Measurements from ENCODE around the gene FCRLB.

The FCRLB gene

GRCh38 chr1:161730050-161730564 lies 8.8 kb downstream of the FCRLB start:
- Histone ChIP-seq H3K9me3 (ENCODE audit: low read length) (no peaks in the 10 kb centered on the region), H3K27me3 (ENCODE audit: insufficient read depth, low read length) (no peaks in the 10 kb centered on the region), H3K79me2 (ENCODE audit: insufficient read depth, low read length) (no peaks in the 10 kb centered on the region), H3K9ac (ENCODE audit: low read length) (no peak overlapping the region), H3K4me3 (ENCODE audit: low read depth, low read length, poor library complexity, severe bottlenecking) (no peak overlapping the region), H3K4me1 (ENCODE audit: insufficient read depth, low read length, severe bottlenecking) (peaks cover 28% of the 10 kb centered on the region), H3F3A (ENCODE audit: insufficient read depth, low read length) (no peaks in the 10 kb centered on the region), H3K27ac (ENCODE audit: low read depth, low read length, poor library complexity, severe bottlenecking) (no peak overlapping the region), H2AFZ (ENCODE audit: low read length) (no peak overlapping the region), H3K36me3 (ENCODE audit: insufficient read depth, low read length) (peaks cover under 1% of the 10 kb centered on the region; the same call in 1 of the 2 replicates), H3K4me2 (ENCODE audit: low read length) (no peak overlapping the region), H3K9me2 (ENCODE audit: low read depth, low read length) (no peaks in the 10 kb centered on the region), H4K20me1 (ENCODE audit: insufficient read depth, low read length) (no peaks in the 10 kb centered on the region)
- TF ChIP-seq CTCF (IDR thresholded peaks at IDR 0.05; ENCODE audit: low read length) (no peak), EZH2 (IDR thresholded peaks at IDR 0.05; ENCODE audit: borderline replicate concordance, low read length) (no peak)

DNA sequence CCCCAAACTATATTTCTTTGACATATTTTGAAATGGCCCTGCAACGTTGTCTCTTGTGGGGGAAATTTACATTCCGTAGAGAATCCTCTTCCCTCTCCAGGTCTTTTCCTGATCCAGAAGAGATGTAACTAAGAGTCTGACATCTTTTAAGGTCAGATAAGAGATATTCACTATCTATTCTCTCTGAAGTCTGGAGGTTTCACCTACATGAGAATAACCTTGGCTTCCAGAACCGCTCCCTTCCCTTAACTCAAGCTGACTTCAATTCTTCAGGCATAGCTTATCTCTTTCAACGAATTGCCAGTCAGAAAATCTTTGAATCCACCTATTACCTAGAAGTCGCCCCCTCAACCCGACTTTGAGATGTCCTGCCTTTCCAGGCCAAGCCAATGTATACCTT lies 9.9 kb downstream of the FCRLB start:
- no peaks in the 10 kb centered on the region for H3K9me2 ChIP-seq (ENCODE audit: low read depth, low read length)
- no peak overlapping the region for H3K4me3 ChIP-seq (ENCODE audit: low read depth, low read length, poor library complexity, severe bottlenecking)
- H3K27me3 ChIP-seq (ENCODE audit: insufficient read depth, low read length) = no peaks in the 10 kb centered on the region
- H3K27ac ChIP-seq (ENCODE audit: low read depth, low read length, poor library complexity, severe bottlenecking) = no peak overlapping the region
- no peak overlapping the region for H3K4me2 ChIP-seq (ENCODE audit: low read length)
- H3K79me2 ChIP-seq (ENCODE audit: insufficient read depth, low read length) = no peaks in the 10 kb centered on the region
- no peaks in the 10 kb centered on the region for H4K20me1 ChIP-seq (ENCODE audit: insufficient read depth, low read length)
- H3K9ac ChIP-seq (ENCODE audit: low read length) = no peak overlapping the region
- TF ChIP-seq CTCF (IDR thresholded peaks at IDR 0.05; ENCODE audit: low read length) (no peak), EZH2 (IDR thresholded peaks at IDR 0.05; ENCODE audit: borderline replicate concordance, low read length) (no peak)
- no peaks in the 10 kb centered on the region for H3K9me3 ChIP-seq (ENCODE audit: low read length)
- H2AFZ ChIP-seq (ENCODE audit: low read length) = no peak overlapping the region
- H3F3A ChIP-seq (ENCODE audit: insufficient read depth, low read length) = no peaks in the 10 kb centered on the region
- peaks cover 17% of the 10 kb centered on the region for H3K4me1 ChIP-seq (ENCODE audit: insufficient read depth, low read length, severe bottlenecking)
- no peaks in the 10 kb centered on the region for H3K36me3 ChIP-seq (ENCODE audit: insufficient read depth, low read length)

DNA sequence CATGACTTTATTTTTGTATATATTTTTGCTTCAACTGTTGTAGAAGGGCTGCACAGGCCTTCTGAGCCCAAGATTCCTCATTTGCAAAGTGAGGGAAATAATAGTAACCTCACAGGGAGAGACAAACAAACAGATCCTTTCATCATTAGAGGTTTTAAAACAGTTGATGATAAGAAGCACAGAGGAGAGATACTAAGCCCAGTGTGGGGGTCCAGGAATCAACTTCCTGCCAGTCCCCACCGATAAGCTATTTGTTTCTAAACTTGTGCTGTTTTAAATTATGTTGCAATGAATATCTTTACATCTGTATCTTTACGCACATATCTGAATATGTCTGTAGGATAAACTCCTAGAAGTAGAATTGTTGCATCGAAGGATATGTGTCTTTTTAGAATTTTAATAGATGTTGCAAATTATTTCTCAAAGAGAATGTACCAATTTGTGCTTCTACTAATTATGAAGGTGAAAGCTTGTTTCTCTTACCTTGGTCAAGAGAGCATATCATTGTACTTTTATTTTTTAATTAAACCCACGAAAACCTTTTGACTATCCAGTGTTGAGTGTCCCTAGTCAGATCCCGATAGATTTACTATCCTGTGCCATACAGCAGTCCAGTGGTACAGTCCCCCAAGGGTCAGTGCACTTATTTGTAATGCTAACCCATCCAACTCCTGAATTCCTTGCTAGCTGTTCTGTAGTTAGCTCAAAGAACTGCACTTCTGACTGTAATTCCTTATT lies 10.8 kb downstream of the FCRLB start:
- no peak overlapping the region for H3K4me2 ChIP-seq (ENCODE audit: low read length)
- H3K79me2 ChIP-seq (ENCODE audit: insufficient read depth, low read length) = no peaks in the 10 kb centered on the region
- peaks cover 16% of the 10 kb centered on the region for H3K4me1 ChIP-seq (ENCODE audit: insufficient read depth, low read length, severe bottlenecking)
- H3K36me3 ChIP-seq (ENCODE audit: insufficient read depth, low read length) = no peaks in the 10 kb centered on the region
- no peaks in the 10 kb centered on the region for H3K9me2 ChIP-seq (ENCODE audit: low read depth, low read length)
- H4K20me1 ChIP-seq (ENCODE audit: insufficient read depth, low read length) = no peaks in the 10 kb centered on the region
- no peak overlapping the region for H3K4me3 ChIP-seq (ENCODE audit: low read depth, low read length, poor library complexity, severe bottlenecking)
- H3K27ac ChIP-seq (ENCODE audit: low read depth, low read length, poor library complexity, severe bottlenecking) = no peak overlapping the region
- H3K27me3 ChIP-seq (ENCODE audit: insufficient read depth, low read length) = no peaks in the 10 kb centered on the region
- no peak overlapping the region for H2AFZ ChIP-seq (ENCODE audit: low read length)
- no peaks in the 10 kb centered on the region for H3K9me3 ChIP-seq (ENCODE audit: low read length)
- no peak for TF ChIP-seq CTCF (IDR thresholded peaks at IDR 0.05; ENCODE audit: low read length)
- no peak for TF ChIP-seq EZH2 (IDR thresholded peaks at IDR 0.05; ENCODE audit: borderline replicate concordance, low read length)
- H3K9ac ChIP-seq (ENCODE audit: low read length) = no peak overlapping the region
- H3F3A ChIP-seq (ENCODE audit: insufficient read depth, low read length) = no peaks in the 10 kb centered on the region
